PC-3 (cell line): ENCODE results near the gene SEMA4C. TPM values are rescaled to one million over a fixed set of nuclear protein-coding genes. Genes with fewer than 3 reads are reported as not detected.

Experiments used
- ATAC-seq: fragments of 200-7000 bp; cut with Tn5 transposase; 2 replicates; pipeline ENCODE4 v1.9.1; 2020; ENCODE audit warnings: mild to moderate bottlenecking, moderate library complexity
- BruUV-seq: library from RNA; stranded (reverse); fragments of 400-500 nt; replicated peaks from 2 replicates; lab custom pipeline; 2021; lab: Mats Ljungman, UMichigan
- CTCF ChIA-PET: fragments of 300-600 bp; sonication (Branson Sonifier 250); formaldehyde crosslinking; loops from one replicate; lab custom pipeline; 2022; ENCODE audit warnings: antibody characterized with exemption; lab: Charles Lee
- POLR2A ChIA-PET: fragments of 300-600 bp; sonication (Branson Sonifier 250); formaldehyde crosslinking; loops from one replicate; lab custom pipeline; 2022; ENCODE audit warnings: antibody characterized with exemption; ENCODE audit not compliant: unreplicated experiment; lab: Charles Lee
- DNase-seq: peaks from one replicate; pipeline ENCODE4 v3.0.0-alpha.2; 2015
- H2AFZ ChIP-seq: fragments of 300-600 bp; sonication (generic); 2 replicates; pipeline ENCODE4 v1.6.0; 2016; ENCODE audit warnings: antibody characterized with exemption, low read length
- H3F3A ChIP-seq: fragments of 300-600 bp; sonication (generic); one replicate; pipeline ENCODE4 v1.6.0; 2017; ENCODE audit warnings: antibody characterized with exemption, low read length, control low read depth, mild to moderate bottlenecking; ENCODE audit not compliant: unreplicated experiment
- H3K27ac ChIP-seq: fragments of 300-600 bp; sonication (generic); 2 replicates; pipeline ENCODE4 v1.5.1; 2016; ENCODE audit warnings: mild to moderate bottlenecking, low read length
- H3K27me3 ChIP-seq: fragments of 300-600 bp; sonication (generic); 2 replicates; pipeline ENCODE4 v1.6.1; 2016; ENCODE audit warnings: low read length, mixed read lengths
- H3K36me3 ChIP-seq: fragments of 300-600 bp; sonication (generic); 2 replicates; pipeline ENCODE4 v1.6.1; 2016; ENCODE audit warnings: low read depth, mixed run types, low read length, mixed read lengths
- H3K4me1 ChIP-seq: fragments of 300-600 bp; sonication (generic); 2 replicates; pipeline ENCODE4 v1.5.1; 2016; ENCODE audit warnings: low read length; ENCODE audit not compliant: insufficient read depth
- H3K4me2 ChIP-seq: fragments of 300-600 bp; sonication (generic); 2 replicates; pipeline ENCODE4 v1.6.0; 2016; ENCODE audit warnings: low read length
- H3K4me3 ChIP-seq: fragments of 300-600 bp; sonication (generic); 2 replicates; pipeline ENCODE4 v1.5.1; 2016; ENCODE audit warnings: mild to moderate bottlenecking, low read length, mixed read lengths
- H3K79me2 ChIP-seq: fragments of 300-600 bp; sonication (generic); 2 replicates; pipeline ENCODE4 v1.6.1; 2017; ENCODE audit warnings: low read length, mixed read lengths
- H3K9ac ChIP-seq: fragments of 300-600 bp; sonication (generic); 2 replicates; pipeline ENCODE4 v1.6.0; 2016; ENCODE audit warnings: mild to moderate bottlenecking, low read length
- H3K9me2 ChIP-seq: fragments of 300-600 bp; sonication (generic); replicated peaks from 2 replicates; pipeline ENCODE4 v1.6.1; 2016; ENCODE audit warnings: mixed run types, low read length, mixed read lengths
- H3K9me3 ChIP-seq: fragments of 300-600 bp; sonication (generic); 2 replicates; pipeline ENCODE4 v1.6.1; 2016; ENCODE audit warnings: low read length, mixed read lengths
- H4K20me1 ChIP-seq: fragments of 300-600 bp; sonication (generic); 2 replicates; pipeline ENCODE4 v1.6.1; 2016; ENCODE audit warnings: low read length, mixed read lengths
- EZH2 ChIP-seq: fragments of 300-600 bp; sonication (generic); IDR thresholded peaks from one replicate; pipeline ENCODE4 v1.6.1; 2017; ENCODE audit warnings: antibody characterized with exemption, mild to moderate bottlenecking, low read length; ENCODE audit not compliant: unreplicated experiment
- EZH2phosphoT487 ChIP-seq: fragments of 300-600 bp; sonication (generic); IDR thresholded peaks from 2 replicates; pipeline ENCODE4 v1.6.1; 2018; ENCODE audit warnings: mild to moderate bottlenecking, antibody characterized with exemption, low read length, borderline replicate concordance
- intact Hi-C: fragments of 100-400 bp; cut with micrococcal nuclease; formaldehyde crosslinking; loops from 2 replicates; pipeline ENCODE4 v1.9.0; 2023
- total RNA-seq: library from RNA; depleted of rRNA; stranded (reverse); fragments of >200 nt; gene quantifications from 2 replicates; pipeline ENCODE4 v1.2.3, GENCODE V29; 2014
- TF ChIP-seq, protein P1 (sequence below): fragments of 300-600 bp; sonication (generic); conservative IDR thresholded peaks from 2 replicates; pipeline ENCODE4 v1.5.1; 2017; ENCODE audit warnings: antibody characterized with exemption, low read depth, mild to moderate bottlenecking, low read length

The SEMA4C gene
- total RNA-seq, 1 experiment from 2014 or later, result 20.6 TPM

DNA sequence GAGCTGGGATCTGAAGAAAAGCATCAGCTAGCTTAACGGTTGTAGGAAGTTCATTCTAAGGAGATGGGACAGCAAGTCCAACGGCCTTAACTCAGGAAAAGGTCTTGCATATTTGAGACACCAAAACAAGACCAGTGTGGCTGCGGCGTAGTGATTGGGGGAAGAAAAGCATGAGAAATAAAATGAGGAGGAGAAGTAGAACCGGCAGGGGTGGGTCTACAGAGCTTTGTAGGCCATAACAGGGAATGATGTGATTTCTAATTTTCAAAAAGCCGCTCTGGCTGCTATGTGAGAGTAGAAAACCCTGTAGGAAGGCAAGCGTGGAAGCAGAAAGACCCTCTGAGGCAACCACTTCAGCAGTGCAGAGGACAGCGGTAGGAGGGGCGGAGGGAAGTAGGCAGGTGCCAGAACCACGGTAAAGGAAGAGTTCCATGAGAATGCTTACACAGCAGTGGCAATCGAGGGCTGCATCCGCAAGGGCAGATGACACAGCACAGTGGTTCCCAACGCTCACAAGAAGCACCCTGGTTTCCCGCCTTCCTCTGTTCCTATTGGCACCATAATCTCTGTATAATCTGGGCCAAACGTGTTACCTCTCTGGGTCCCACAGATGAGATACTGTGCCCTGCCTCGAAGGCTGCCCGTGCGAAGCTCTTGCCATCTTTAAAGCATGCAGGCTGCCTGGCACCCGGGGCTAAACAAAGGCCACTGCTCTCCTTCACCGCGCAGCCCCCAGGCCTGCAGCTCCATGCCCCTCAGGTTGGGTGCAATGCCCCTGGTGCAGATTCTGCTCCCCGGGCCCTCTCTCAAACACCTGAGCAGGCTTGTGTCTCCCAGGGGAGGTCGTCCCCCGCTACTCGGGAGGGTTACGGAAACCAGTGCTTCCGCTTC is 12.9 kb downstream of the SEMA4C start:
- H2AFZ ChIP-seq, result peak overlapping the region; percentile 77
- H3F3A ChIP-seq, result no peaks in the 10 kb centered on the region
- no TSS peak for BruUV-seq
- H3K27me3 ChIP-seq, result no peaks in the 10 kb centered on the region
- no peak overlapping the region; the same call in 1 of the 2 replicates for H3K27ac ChIP-seq
- peak overlapping the region; percentile 88 for H3K4me2 ChIP-seq
- 0 out of 2 replicates have a peak, but pooled peaks cover 4% of the 10 kb centered on the region for H4K20me1 ChIP-seq
- H3K9me3 ChIP-seq, result no peaks in the 10 kb centered on the region
- H3K9ac ChIP-seq, result peak overlapping the region; percentile 79
- peaks cover 11% of the 10 kb centered on the region for H3K4me1 ChIP-seq
- ATAC-seq (peak; percentile 14), DNase-seq (peak; percentile 48)
- intact Hi-C loops, result loop anchor here (5.0 kb wide), 2 partner anchors 60 to 95 kb away; partner anchors contain the start of gene CNNM4
- CTCF ChIA-PET, result interaction anchor here (0.6 to 2.5 kb wide), 12 partner anchors 11 to 332 kb away, joined by 3 to 18 read pairs (median 5); partner anchors contain the start of gene ANKRD36
- POLR2A ChIA-PET, result no interaction called here
- H3K4me3 ChIP-seq, result peak overlapping the region; percentile 73
- TF ChIP-seq, protein P1, sequence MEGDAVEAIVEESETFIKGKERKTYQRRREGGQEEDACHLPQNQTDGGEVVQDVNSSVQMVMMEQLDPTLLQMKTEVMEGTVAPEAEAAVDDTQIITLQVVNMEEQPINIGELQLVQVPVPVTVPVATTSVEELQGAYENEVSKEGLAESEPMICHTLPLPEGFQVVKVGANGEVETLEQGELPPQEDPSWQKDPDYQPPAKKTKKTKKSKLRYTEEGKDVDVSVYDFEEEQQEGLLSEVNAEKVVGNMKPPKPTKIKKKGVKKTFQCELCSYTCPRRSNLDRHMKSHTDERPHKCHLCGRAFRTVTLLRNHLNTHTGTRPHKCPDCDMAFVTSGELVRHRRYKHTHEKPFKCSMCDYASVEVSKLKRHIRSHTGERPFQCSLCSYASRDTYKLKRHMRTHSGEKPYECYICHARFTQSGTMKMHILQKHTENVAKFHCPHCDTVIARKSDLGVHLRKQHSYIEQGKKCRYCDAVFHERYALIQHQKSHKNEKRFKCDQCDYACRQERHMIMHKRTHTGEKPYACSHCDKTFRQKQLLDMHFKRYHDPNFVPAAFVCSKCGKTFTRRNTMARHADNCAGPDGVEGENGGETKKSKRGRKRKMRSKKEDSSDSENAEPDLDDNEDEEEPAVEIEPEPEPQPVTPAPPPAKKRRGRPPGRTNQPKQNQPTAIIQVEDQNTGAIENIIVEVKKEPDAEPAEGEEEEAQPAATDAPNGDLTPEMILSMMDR, result no peak
- TF ChIP-seq EZH2 (no peak), EZH2phosphoT487 (no peak)
- no peaks in the 10 kb centered on the region; the same call in 1 of the 2 replicates for H3K36me3 ChIP-seq
- H3K79me2 ChIP-seq, result peaks cover 36% of the 10 kb centered on the region
- no peaks in the 10 kb centered on the region for H3K9me2 ChIP-seq

DNA sequence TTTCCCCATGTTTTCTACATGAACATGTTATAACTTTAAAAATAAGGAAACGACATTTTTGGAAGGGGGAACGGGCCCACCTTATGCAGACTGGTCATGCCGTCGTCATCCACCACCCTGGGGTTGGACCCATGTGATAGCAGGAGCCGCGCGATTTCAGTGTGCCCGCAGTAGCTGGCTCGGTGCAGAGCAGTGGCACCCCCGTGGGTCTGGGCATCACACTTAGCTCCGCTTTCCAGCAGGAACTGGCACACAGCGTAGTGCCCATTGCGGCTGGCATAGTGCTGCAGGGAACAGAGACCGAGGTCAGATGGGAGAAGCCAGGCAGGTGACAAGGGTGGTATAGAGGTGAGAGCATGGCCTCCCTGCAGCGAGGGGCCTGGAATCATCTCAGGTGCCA is 16.6 kb downstream of the SEMA4C start:
- Histone ChIP-seq H3K9me3 (no peaks in the 10 kb centered on the region), H3K9me2 (no peaks in the 10 kb centered on the region), H3K9ac (no peak overlapping the region), H3K4me3 (no peak overlapping the region), H3K4me1 (peaks cover 11% of the 10 kb centered on the region), H3K4me2 (no peak overlapping the region), H3K79me2 (peaks cover 36% of the 10 kb centered on the region), H3K27ac (no peak overlapping the region), H3K27me3 (no peaks in the 10 kb centered on the region), H3K36me3 (peaks cover 7% of the 10 kb centered on the region; the same call in 1 of the 2 replicates), H3F3A (no peaks in the 10 kb centered on the region), H2AFZ (no peak overlapping the region), H4K20me1 (0 out of 2 replicates have a peak, but pooled peaks cover 4% of the 10 kb centered on the region)
- TF ChIP-seq EZH2 (no peak), EZH2phosphoT487 (no peak)
- TF ChIP-seq, protein P1, result no peak
- no peak for DNase-seq
- CTCF ChIA-PET, result no interaction called here
- POLR2A ChIA-PET, result no interaction called here
- intact Hi-C loops, result no loop called here
- ATAC-seq, result no peak
- BruUV-seq, result no TSS peak

DNA sequence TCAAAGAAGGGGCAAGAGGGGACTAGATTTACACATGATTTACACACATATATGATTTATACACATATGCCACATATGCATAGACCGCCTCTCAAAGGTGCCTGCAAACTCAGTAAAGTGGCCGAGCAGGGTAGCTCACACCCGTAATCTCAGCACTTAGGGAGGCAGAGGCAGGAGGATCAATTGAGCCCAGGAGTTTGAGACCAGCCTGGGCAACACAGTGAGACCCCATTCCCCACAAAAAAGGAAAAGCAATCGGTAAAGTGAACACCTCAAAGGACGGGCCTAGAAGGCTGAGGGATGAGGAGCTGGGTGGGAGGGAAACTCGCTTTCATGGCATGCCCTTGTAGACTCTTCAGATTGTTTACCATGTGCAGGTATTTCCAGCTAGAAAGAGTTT is 17.2 kb downstream of the SEMA4C start:
- TF ChIP-seq, protein P1, result no peak
- no peak for TF ChIP-seq EZH2
- no TSS peak for BruUV-seq
- CTCF ChIA-PET, result no interaction called here

More for the DNA sequence above, 17.2 kb downstream of the SEMA4C start:
- no peak overlapping the region for H2AFZ ChIP-seq
- no peak overlapping the region for H3K27ac ChIP-seq
- no peaks in the 10 kb centered on the region for H3F3A ChIP-seq
- H3K79me2 ChIP-seq, result peaks cover 36% of the 10 kb centered on the region
- no peaks in the 10 kb centered on the region for H3K9me2 ChIP-seq
- peaks cover 11% of the 10 kb centered on the region for H3K4me1 ChIP-seq
- 0 out of 2 replicates have a peak, but pooled peaks cover 4% of the 10 kb centered on the region for H4K20me1 ChIP-seq
- H3K4me3 ChIP-seq, result no peak overlapping the region
- H3K36me3 ChIP-seq, result peaks cover 9% of the 10 kb centered on the region
- ATAC-seq, result no peak
- H3K9me3 ChIP-seq, result no peaks in the 10 kb centered on the region
- H3K9ac ChIP-seq, result no peak overlapping the region
- no peaks in the 10 kb centered on the region for H3K27me3 ChIP-seq
- POLR2A ChIA-PET, result no interaction called here
- intact Hi-C loops, result no loop called here
- DNase-seq, result no peak
- no peak overlapping the region for H3K4me2 ChIP-seq
